Osteocyte (in vitro differentiated cells): Measurements from ENCODE around the gene PCSK7. TPM values are rescaled to one million over a fixed set of nuclear protein-coding genes. Genes with fewer than 3 reads are reported as not detected.

Experiments used
- DNase-seq: peaks from one replicate; pipeline ENCODE4 v3.0.0; 2021; ENCODE audit warnings: mixed read lengths; ENCODE audit not compliant: unreplicated experiment; ENCODE audit errors: extremely low spot score
- H3K27ac Mint-ChIP-seq: one replicate; pipeline ENCODE4 v1.8.0; 2021; ENCODE audit warnings: mild to moderate bottlenecking, mixed read lengths; ENCODE audit not compliant: unreplicated experiment
- H3K27me3 Mint-ChIP-seq: one replicate; pipeline ENCODE4 v1.8.0; 2021; ENCODE audit warnings: mixed read lengths; ENCODE audit not compliant: unreplicated experiment
- H3K36me3 Mint-ChIP-seq: one replicate; pipeline ENCODE4 v1.8.0; 2021; ENCODE audit warnings: mixed read lengths; ENCODE audit not compliant: unreplicated experiment
- H3K4me1 Mint-ChIP-seq: one replicate; pipeline ENCODE4 v1.8.0; 2021; ENCODE audit warnings: mixed read lengths; ENCODE audit not compliant: unreplicated experiment
- H3K4me3 Mint-ChIP-seq: one replicate; pipeline ENCODE4 v1.8.0; 2021; ENCODE audit warnings: mild to moderate bottlenecking, moderate library complexity, mixed read lengths; ENCODE audit not compliant: unreplicated experiment
- H3K9me3 Mint-ChIP-seq: one replicate; pipeline ENCODE4 v1.8.0; 2021; ENCODE audit warnings: mixed read lengths; ENCODE audit not compliant: unreplicated experiment
- CTCF ChIP-seq: fragments of 200-600 bp; sonication (generic); IDR thresholded peaks from 2 replicates; pipeline ENCODE4 v1.5.0; 2021; ENCODE audit warnings: antibody characterized with exemption, mild to moderate bottlenecking, moderate library complexity
- total RNA-seq: library from RNA; stranded (reverse); gene quantifications from 2 replicates; pipeline ENCODE4 v1.2.1, GENCODE V29; 2021

PCSK7 gene
- total RNA-seq, 1 donor from 2014 or later = 65.0 TPM

GRCh38 chr11:117199916-117200812 lies 31.7 kb downstream of the PCSK7 start:
- Mint-ChIP-seq H3K27me3 (no peaks in the 10 kb centered on the region), H3K36me3 (peaks cover 22% of the 10 kb centered on the region), H3K4me3 (peak overlapping the region; percentile 82), H3K27ac (peak overlapping the region; percentile 92), H3K4me1 (peaks cover 70% of the 10 kb centered on the region), H3K9me3 (no peaks in the 10 kb centered on the region)
- TF ChIP-seq CTCF = no peak
- DNase-seq = no peak

GRCh38 chr11:117199053-117199915 lies 32.6 kb downstream of the PCSK7 start, which contains the start of gene TAGLN:
TSS of gene TAGLN (plus strand) at chr11:117199370. CDS start at chr11:117203014, 3,644 bp downstream.
- peak; percentile 94 for DNase-seq

GRCh38 chr11:117198613-117199012 lies 33.3 kb downstream of the PCSK7 start:
- DNase-seq = no peak
- TF ChIP-seq CTCF = no peak
- Mint-ChIP-seq H3K4me1 (peaks cover 60% of the 10 kb centered on the region), H3K27ac (peak overlapping the region; percentile 92), H3K36me3 (peaks cover 9% of the 10 kb centered on the region), H3K27me3 (no peaks in the 10 kb centered on the region), H3K4me3 (peak overlapping the region; percentile 82), H3K9me3 (no peaks in the 10 kb centered on the region)

More at GRCh38 chr11:117199053-117199915, 32.6 kb downstream of the PCSK7 start, which contains the start of gene TAGLN:
- H3K9me3 Mint-ChIP-seq = no peaks in the 10 kb centered on the region
- H3K4me1 Mint-ChIP-seq = peaks cover 65% of the 10 kb centered on the region
- H3K4me3 Mint-ChIP-seq = peak within 1 kb of the TSS; percentile 82
- no peak for TF ChIP-seq CTCF
- H3K27me3 Mint-ChIP-seq = no peaks in the 10 kb centered on the region
- peaks cover 14% of the 10 kb centered on the region for H3K36me3 Mint-ChIP-seq
- H3K27ac Mint-ChIP-seq = peak within 1 kb of the TSS; percentile 92

GRCh38 chr11:117197516-117198456 lies 34.1 kb downstream of the PCSK7 start:
- TF ChIP-seq CTCF = peak; percentile 60
- no peak for DNase-seq
- Mint-ChIP-seq H3K9me3 (no peaks in the 10 kb centered on the region), H3K27me3 (no peaks in the 10 kb centered on the region), H3K4me1 (peaks cover 52% of the 10 kb centered on the region), H3K36me3 (peaks cover 11% of the 10 kb centered on the region), H3K4me3 (peak overlapping the region; percentile 82), H3K27ac (peak overlapping the region; percentile 92)
